DOHH2 (cell line): ENCODE measurements around the gene GRHL3.

Experiments
- CTCF ChIP-seq: fragments of 200-600 bp; sonication (generic); IDR thresholded peaks from one replicate; pipeline ENCODE4 v1.5.1; 2014; ENCODE audit warnings: antibody characterized with exemption, mild to moderate bottlenecking, low read depth, low read length; ENCODE audit not compliant: poor library complexity, severe bottlenecking
- EZH2phosphoT487 ChIP-seq: fragments of 200-600 bp; sonication (generic); IDR thresholded peaks from 2 replicates; pipeline ENCODE4 v1.6.1; 2017; ENCODE audit warnings: borderline replicate concordance, mild to moderate bottlenecking, antibody characterized with exemption, low read length, moderate library complexity, mixed read lengths

- TF ChIP-seq CTCF (no peak), EZH2phosphoT487 (no peak)
Measured at GRCh38 chr1:24316645-24317044, 2.5 kb upstream of the GRHL3 start.
